Uterus (tissue), 2 donors: ENCODE measurements around the gene NTF3.

Experiments used
- POLR2A ChIP-seq, 2 donors: fragments of 450-650 bp; IDR thresholded peaks; one replicate each; pipeline ENCODE4 v1.6.1; 2016; ENCODE audit warnings: antibody characterized with exemption in 2 of 2, mild to moderate bottlenecking in 1 of 2, moderate library complexity in 1 of 2
- TF ChIP-seq, protein P1 (sequence below), 4 experiments: fragments of 200-600 bp in 2 of 4; fragments of 450-650 bp in 2 of 4; sonication (generic) in 2 of 4; IDR thresholded peaks; one replicate each; pipeline ENCODE4 v1.5.1; 2016 to 2019; ENCODE audit warnings: antibody characterized with exemption in 4 of 4, mild to moderate bottlenecking in 2 of 4, moderate library complexity in 1 of 4

DNA sequence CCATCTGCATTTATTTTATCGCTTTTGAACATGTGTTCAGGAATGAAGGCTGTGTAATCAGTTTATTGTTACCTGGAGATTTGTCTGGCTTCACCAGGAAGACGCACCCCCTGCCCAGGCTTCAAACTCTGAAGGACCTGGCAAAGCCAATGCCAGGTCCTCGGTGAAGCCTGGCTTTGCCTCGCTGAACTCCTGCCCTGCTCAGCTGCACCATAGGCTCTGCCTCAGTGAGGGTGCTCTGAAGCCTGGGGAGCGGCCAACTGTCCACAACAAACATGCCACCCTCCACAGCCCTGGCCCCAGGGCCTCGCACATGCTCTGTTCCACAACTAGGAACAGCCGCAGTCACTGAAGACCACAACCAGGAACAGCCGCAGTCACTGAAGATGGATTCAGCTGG lies 66.9 kb downstream of the NTF3 start:
- TF ChIP-seq, protein P1, sequence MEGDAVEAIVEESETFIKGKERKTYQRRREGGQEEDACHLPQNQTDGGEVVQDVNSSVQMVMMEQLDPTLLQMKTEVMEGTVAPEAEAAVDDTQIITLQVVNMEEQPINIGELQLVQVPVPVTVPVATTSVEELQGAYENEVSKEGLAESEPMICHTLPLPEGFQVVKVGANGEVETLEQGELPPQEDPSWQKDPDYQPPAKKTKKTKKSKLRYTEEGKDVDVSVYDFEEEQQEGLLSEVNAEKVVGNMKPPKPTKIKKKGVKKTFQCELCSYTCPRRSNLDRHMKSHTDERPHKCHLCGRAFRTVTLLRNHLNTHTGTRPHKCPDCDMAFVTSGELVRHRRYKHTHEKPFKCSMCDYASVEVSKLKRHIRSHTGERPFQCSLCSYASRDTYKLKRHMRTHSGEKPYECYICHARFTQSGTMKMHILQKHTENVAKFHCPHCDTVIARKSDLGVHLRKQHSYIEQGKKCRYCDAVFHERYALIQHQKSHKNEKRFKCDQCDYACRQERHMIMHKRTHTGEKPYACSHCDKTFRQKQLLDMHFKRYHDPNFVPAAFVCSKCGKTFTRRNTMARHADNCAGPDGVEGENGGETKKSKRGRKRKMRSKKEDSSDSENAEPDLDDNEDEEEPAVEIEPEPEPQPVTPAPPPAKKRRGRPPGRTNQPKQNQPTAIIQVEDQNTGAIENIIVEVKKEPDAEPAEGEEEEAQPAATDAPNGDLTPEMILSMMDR (IDR thresholded peaks at IDR 0.05), result no peak
- no peak for TF ChIP-seq POLR2A (IDR thresholded peaks at IDR 0.05)
